ENCODE data around the gene PLG.

DNA sequence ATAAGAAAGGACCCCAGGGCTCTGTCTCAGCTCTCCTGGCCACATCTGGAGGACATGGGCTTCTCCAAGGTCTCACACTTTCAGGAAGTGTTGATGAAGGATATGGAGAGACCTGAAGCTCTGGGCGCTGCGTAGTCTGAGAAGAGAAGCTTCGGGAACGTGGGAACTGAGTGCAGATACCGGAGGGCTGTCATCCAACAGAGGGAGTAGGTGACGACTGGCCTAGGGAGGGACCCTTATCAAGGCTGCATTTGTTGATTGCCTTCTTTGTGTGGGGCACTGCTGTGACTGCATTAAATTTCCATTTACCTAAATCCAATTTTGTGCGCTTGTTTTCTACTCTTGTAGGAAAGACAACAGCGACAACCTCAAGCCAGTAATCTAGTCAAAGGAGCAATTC lies 63.4 kb downstream of the PLG start:
- TF ChIP-seq, protein P1, sequence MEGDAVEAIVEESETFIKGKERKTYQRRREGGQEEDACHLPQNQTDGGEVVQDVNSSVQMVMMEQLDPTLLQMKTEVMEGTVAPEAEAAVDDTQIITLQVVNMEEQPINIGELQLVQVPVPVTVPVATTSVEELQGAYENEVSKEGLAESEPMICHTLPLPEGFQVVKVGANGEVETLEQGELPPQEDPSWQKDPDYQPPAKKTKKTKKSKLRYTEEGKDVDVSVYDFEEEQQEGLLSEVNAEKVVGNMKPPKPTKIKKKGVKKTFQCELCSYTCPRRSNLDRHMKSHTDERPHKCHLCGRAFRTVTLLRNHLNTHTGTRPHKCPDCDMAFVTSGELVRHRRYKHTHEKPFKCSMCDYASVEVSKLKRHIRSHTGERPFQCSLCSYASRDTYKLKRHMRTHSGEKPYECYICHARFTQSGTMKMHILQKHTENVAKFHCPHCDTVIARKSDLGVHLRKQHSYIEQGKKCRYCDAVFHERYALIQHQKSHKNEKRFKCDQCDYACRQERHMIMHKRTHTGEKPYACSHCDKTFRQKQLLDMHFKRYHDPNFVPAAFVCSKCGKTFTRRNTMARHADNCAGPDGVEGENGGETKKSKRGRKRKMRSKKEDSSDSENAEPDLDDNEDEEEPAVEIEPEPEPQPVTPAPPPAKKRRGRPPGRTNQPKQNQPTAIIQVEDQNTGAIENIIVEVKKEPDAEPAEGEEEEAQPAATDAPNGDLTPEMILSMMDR (IDR thresholded peaks at IDR 0.05; ENCODE audit: low read depth, low read length), result no peak
- TF ChIP-seq, protein P2, sequence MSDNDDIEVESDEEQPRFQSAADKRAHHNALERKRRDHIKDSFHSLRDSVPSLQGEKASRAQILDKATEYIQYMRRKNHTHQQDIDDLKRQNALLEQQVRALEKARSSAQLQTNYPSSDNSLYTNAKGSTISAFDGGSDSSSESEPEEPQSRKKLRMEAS (IDR thresholded peaks at IDR 0.05; ENCODE audit: low read depth, low read length), result no peak
- TF ChIP-seq POLR2A (IDR thresholded peaks at IDR 0.05; ENCODE audit: extremely low read depth, insufficient read length) (no peak), MYC (IDR thresholded peaks at IDR 0.05; ENCODE audit: low read depth, low read length) (no peak)
